Vagina (tissue), 2 donors: ENCODE results near the gene CRADD. TPM values are rescaled to one million over a fixed set of nuclear protein-coding genes. Genes with fewer than 3 reads are reported as not detected.

Experiments used
- DNase-seq, 2 donors: peaks; one replicate each; pipeline ENCODE4 v3.0.0-alpha.2; 2017; ENCODE audit errors: extremely low spot score in 2 of 2
- H3K27ac ChIP-seq: fragments of 200-600 bp; sonication (generic); one replicate; pipeline ENCODE4 v1.5.1; 2019
- H3K27me3 ChIP-seq: fragments of 200-600 bp; sonication (generic); one replicate; pipeline ENCODE4 v1.5.1; 2019
- H3K36me3 ChIP-seq, 2 donors: fragments of 200-600 bp; sonication (generic); one replicate each; pipeline ENCODE4 v1.5.1; 2017 to 2019
- H3K4me1 ChIP-seq: fragments of 200-600 bp; sonication (generic); one replicate; pipeline ENCODE4 v1.5.1; 2019
- H3K4me3 ChIP-seq, 2 donors: fragments of 200-600 bp; sonication (generic); 1 replicate in 1 of 2; 2 replicates in 1 of 2; pipeline ENCODE4 v1.5.1; 2016 to 2019
- H3K9me3 ChIP-seq: fragments of 200-600 bp; sonication (generic); one replicate; pipeline ENCODE4 v1.5.1; 2019
- POLR2A ChIP-seq, 2 donors: fragments of 450-650 bp; IDR thresholded peaks; one replicate each; pipeline ENCODE4 v1.6.1; 2017; ENCODE audit warnings: antibody characterized with exemption in 2 of 2, mild to moderate bottlenecking in 2 of 2, moderate library complexity in 2 of 2
- POLR2AphosphoS5 ChIP-seq, 2 donors: sonication (generic); formaldehyde crosslinking; IDR thresholded peaks; one replicate each; pipeline ENCODE4 v1.9.0; 2017; ENCODE audit warnings: antibody characterized with exemption in 2 of 2, mild to moderate bottlenecking in 2 of 2, low read depth in 1 of 2; ENCODE audit not compliant: insufficient read depth in 1 of 2
- intact Hi-C: fragments of 100-400 bp; cut with DNase I; formaldehyde crosslinking; loops from one replicate; pipeline ENCODE4 v1.15.1; 2023
- total RNA-seq: library from RNA; depleted of rRNA; stranded (reverse); fragments of >200 nt; gene quantifications from one replicate; pipeline ENCODE4 v1.2.3, GENCODE V29; 2016
- TF ChIP-seq, protein P1 (sequence below), 3 experiments: fragments of 450-650 bp in 2 of 3; fragments of 200-600 bp in 1 of 3; sonication (generic) in 1 of 3; IDR thresholded peaks; one replicate each; pipeline ENCODE4 v1.5.1; 2017 to 2019; ENCODE audit warnings: antibody characterized with exemption in 3 of 3, mild to moderate bottlenecking in 2 of 3, moderate library complexity in 2 of 3

The CRADD gene
- total RNA-seq, 1 donor from 2014 or later: 40.8 TPM

- no peaks in the 10 kb centered on the region for H3K9me3 ChIP-seq
- peak overlapping the region; percentile 17 to 30 for H3K4me3 ChIP-seq
- peaks cover 14% of the 10 kb centered on the region for H3K4me1 ChIP-seq
- no peaks in the 10 kb centered on the region for H3K27me3 ChIP-seq
- DNase-seq: peak in 1 of 2 donors; percentile 90
- peak overlapping the region; percentile 61 for H3K27ac ChIP-seq
- TF ChIP-seq POLR2A (IDR thresholded peaks at IDR 0.05) (no peak), POLR2AphosphoS5 (IDR thresholded peaks at IDR 0.05; ENCODE audit: insufficient read depth in 1 of 2, low read depth in 1 of 2) (peak; percentile 32 to 82)
- intact Hi-C loops: loop anchor here (10.0 kb wide), 1 partner anchor 200 kb away; no protein-coding TSS in a partner anchor
- H3K36me3 ChIP-seq: no peaks in the 10 kb centered on the region
These were observed 217.4 kb downstream of the CRADD start for GRCh38 chr12:93894391-93895088.

DNA sequence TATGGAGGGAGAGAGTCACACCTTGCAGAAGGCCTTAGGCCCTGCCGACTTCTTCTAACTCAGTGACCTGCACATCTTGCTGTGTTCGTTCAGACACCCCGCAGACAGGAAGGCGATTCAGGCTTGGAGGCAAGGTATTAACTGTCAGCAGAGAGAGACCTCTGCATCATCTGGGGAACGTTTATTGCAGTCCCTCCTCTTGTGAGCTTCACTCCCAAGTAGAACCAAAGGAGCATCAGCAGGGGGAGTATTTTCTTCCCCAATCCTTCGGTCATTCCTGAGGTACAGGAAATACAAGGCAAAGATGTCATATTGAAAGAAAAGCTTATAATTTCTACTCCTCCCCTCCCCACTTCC is 217.9 kb downstream of the CRADD start:
- Histone ChIP-seq H3K9me3 (no peaks in the 10 kb centered on the region), H3K27ac (peak overlapping the region; percentile 61), H3K4me3 (peak overlapping the region in 1 of 2 donors; percentile 30), H3K27me3 (no peaks in the 10 kb centered on the region), H3K36me3 (no peaks in the 10 kb centered on the region), H3K4me1 (peaks cover 14% of the 10 kb centered on the region)
- intact Hi-C loops: loop anchor here (10.0 kb wide), 1 partner anchor 200 kb away; no protein-coding TSS in a partner anchor
- DNase-seq: peak in 1 of 2 donors; percentile 88
- TF ChIP-seq, protein P1, sequence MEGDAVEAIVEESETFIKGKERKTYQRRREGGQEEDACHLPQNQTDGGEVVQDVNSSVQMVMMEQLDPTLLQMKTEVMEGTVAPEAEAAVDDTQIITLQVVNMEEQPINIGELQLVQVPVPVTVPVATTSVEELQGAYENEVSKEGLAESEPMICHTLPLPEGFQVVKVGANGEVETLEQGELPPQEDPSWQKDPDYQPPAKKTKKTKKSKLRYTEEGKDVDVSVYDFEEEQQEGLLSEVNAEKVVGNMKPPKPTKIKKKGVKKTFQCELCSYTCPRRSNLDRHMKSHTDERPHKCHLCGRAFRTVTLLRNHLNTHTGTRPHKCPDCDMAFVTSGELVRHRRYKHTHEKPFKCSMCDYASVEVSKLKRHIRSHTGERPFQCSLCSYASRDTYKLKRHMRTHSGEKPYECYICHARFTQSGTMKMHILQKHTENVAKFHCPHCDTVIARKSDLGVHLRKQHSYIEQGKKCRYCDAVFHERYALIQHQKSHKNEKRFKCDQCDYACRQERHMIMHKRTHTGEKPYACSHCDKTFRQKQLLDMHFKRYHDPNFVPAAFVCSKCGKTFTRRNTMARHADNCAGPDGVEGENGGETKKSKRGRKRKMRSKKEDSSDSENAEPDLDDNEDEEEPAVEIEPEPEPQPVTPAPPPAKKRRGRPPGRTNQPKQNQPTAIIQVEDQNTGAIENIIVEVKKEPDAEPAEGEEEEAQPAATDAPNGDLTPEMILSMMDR (IDR thresholded peaks at IDR 0.05): no peak
- TF ChIP-seq POLR2AphosphoS5 (IDR thresholded peaks at IDR 0.05; ENCODE audit: insufficient read depth in 1 of 2, low read depth in 1 of 2) (no peak), POLR2A (IDR thresholded peaks at IDR 0.05) (no peak)

- DNase-seq: no peak
- Histone ChIP-seq H3K27ac (no peak overlapping the region), H3K4me1 (peaks cover 14% of the 10 kb centered on the region), H3K9me3 (no peaks in the 10 kb centered on the region), H3K4me3 (no peak overlapping the region), H3K27me3 (no peaks in the 10 kb centered on the region), H3K36me3 (no peaks in the 10 kb centered on the region)
- intact Hi-C loops: loop anchor here (10.0 kb wide), 1 partner anchor 198 kb away; no protein-coding TSS in a partner anchor
- TF ChIP-seq POLR2A (IDR thresholded peaks at IDR 0.05) (no peak), POLR2AphosphoS5 (IDR thresholded peaks at IDR 0.05; ENCODE audit: insufficient read depth in 1 of 2, low read depth in 1 of 2) (no peak)
- TF ChIP-seq, protein P1 (IDR thresholded peaks at IDR 0.05): no peak
These were observed 219.3 kb downstream of the CRADD start for GRCh38 chr12:93896427-93896826.

- Histone ChIP-seq H3K36me3 (no peaks in the 10 kb centered on the region), H3K9me3 (no peaks in the 10 kb centered on the region), H3K27me3 (no peaks in the 10 kb centered on the region), H3K4me3 (no peak overlapping the region), H3K4me1 (peaks cover 14% of the 10 kb centered on the region), H3K27ac (no peak overlapping the region)
- TF ChIP-seq POLR2A (IDR thresholded peaks at IDR 0.05): no peak
- no peak for TF ChIP-seq POLR2AphosphoS5 (IDR thresholded peaks at IDR 0.05; ENCODE audit: insufficient read depth in 1 of 2, low read depth in 1 of 2)
- DNase-seq: peak in 1 of 2 donors; percentile 22
- intact Hi-C loops: loop anchor here (10.0 kb wide), 1 partner anchor 198 kb away; no protein-coding TSS in a partner anchor
These were observed 219.8 kb downstream of the CRADD start for GRCh38 chr12:93896952-93897351.

DNA sequence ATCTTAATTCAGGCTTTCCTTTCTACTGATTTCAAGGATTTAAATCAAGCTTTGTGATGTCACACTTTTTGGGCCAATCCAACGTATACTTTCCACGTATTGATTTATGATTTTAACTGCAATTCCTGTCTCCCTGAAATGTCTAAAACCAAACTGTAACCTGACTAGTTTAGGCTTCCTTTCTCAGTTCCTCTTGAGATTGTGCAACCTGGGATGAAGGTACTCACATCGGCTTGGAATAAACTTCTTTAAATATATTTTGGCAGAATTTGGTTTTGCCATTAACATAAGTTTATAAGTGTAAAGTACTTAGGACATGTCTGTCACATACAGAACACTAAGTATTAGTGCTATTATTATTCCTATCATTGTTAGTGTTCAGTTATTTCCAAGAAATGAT is 224.6 kb downstream of the CRADD start:
- Histone ChIP-seq H3K36me3 (no peaks in the 10 kb centered on the region), H3K27me3 (no peaks in the 10 kb centered on the region), H3K9me3 (no peaks in the 10 kb centered on the region), H3K4me3 (no peak overlapping the region), H3K27ac (no peak overlapping the region), H3K4me1 (no peaks in the 10 kb centered on the region)
- intact Hi-C loops: no loop called here
- no peak for TF ChIP-seq POLR2A (IDR thresholded peaks at IDR 0.05)
- TF ChIP-seq POLR2AphosphoS5 (IDR thresholded peaks at IDR 0.05; ENCODE audit: insufficient read depth in 1 of 2, low read depth in 1 of 2): no peak
- TF ChIP-seq, protein P1 (IDR thresholded peaks at IDR 0.05): no peak
- no peak for DNase-seq

DNA sequence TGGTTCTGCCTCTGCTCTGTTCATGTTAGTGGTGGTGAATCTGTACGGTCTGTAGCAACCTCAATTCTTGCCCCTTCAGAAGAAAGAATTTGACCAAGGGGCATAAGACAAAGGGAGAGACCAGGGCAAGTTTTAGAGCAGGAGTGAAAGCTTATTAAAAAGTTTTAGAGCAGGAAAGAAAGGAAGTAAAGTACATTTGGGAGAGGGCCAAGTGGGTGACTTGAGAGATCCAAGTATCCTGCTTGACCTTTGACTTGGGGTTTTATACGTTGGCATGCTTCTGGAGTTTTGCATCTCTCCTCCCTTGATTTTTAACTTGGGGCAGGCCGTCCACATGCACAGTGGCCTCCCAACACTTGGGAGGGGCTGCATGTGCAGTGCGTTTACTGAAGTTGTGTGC is 225.0 kb downstream of the CRADD start:
- no peaks in the 10 kb centered on the region for H3K4me1 ChIP-seq
- H3K4me3 ChIP-seq: no peak overlapping the region
- TF ChIP-seq POLR2A (IDR thresholded peaks at IDR 0.05): no peak
- no peak for TF ChIP-seq POLR2AphosphoS5 (IDR thresholded peaks at IDR 0.05; ENCODE audit: insufficient read depth in 1 of 2, low read depth in 1 of 2)
- TF ChIP-seq, protein P1 (IDR thresholded peaks at IDR 0.05): no peak
- intact Hi-C loops: no loop called here
- no peak for DNase-seq
- H3K9me3 ChIP-seq: no peaks in the 10 kb centered on the region
- H3K27ac ChIP-seq: no peak overlapping the region
- no peaks in the 10 kb centered on the region for H3K36me3 ChIP-seq
- H3K27me3 ChIP-seq: no peaks in the 10 kb centered on the region
